Natural killer cell (primary cell): Measurements from ENCODE around the gene LHX3. TPM values are rescaled to one million over a fixed set of nuclear protein-coding genes. Genes with fewer than 3 reads are reported as not detected.

Experiments used
- ATAC-seq, 3 donors: fragments of 150-1000 bp in 2 of 3; fragments of 200-7000 bp in 1 of 3; cut with Tn5 transposase; 1 replicate in 1 of 3; 2 replicates in 2 of 3; pipeline ENCODE4 v1.10.0; 2021; ENCODE audit warnings: mild to moderate bottlenecking in 2 of 3, moderate library complexity in 2 of 3
- DNase-seq, 2 donors: peaks; one replicate each; pipeline versions ENCODE4 v3.0.0 to v3.0.0-alpha.2; 2013 to 2021; ENCODE audit warnings: mixed read lengths in 1 of 2
- H3K27ac ChIP-seq: one replicate; pipeline ENCODE4 v1.5.1; 2013; ENCODE audit warnings: mild to moderate bottlenecking, low read length
- H3K27me3 ChIP-seq: one replicate; pipeline ENCODE4 v1.6.1; 2013; ENCODE audit warnings: low read length; ENCODE audit not compliant: control insufficient read depth, insufficient read depth
- H3K36me3 ChIP-seq: one replicate; pipeline ENCODE4 v1.6.1; 2013; ENCODE audit warnings: low read length; ENCODE audit not compliant: control insufficient read depth, insufficient read depth
- H3K4me1 ChIP-seq: one replicate; pipeline ENCODE4 v1.6.1; 2013; ENCODE audit warnings: low read length; ENCODE audit not compliant: control insufficient read depth, insufficient read depth
- H3K4me3 ChIP-seq: one replicate; pipeline ENCODE4 v1.5.1; 2013; ENCODE audit warnings: low read length
- H3K9me3 ChIP-seq: one replicate; pipeline ENCODE4 v1.6.1; 2013; ENCODE audit warnings: low read length; ENCODE audit not compliant: control insufficient read depth, insufficient read depth
- H3K27ac Mint-ChIP-seq, 2 donors: one replicate each; pipeline ENCODE4 v1.8.0; 2022; ENCODE audit warnings: mild to moderate bottlenecking in 2 of 2, mixed read lengths in 2 of 2, moderate library complexity in 1 of 2
- H3K27me3 Mint-ChIP-seq, 2 donors: one replicate each; pipeline ENCODE4 v1.8.0; 2022; ENCODE audit warnings: low read depth in 2 of 2, mixed read lengths in 2 of 2
- H3K36me3 Mint-ChIP-seq: one replicate; pipeline ENCODE4 v1.8.0; 2022; ENCODE audit warnings: mixed read lengths
- H3K4me1 Mint-ChIP-seq, 2 donors: one replicate each; pipeline ENCODE4 v1.8.0; 2022; ENCODE audit warnings: mixed read lengths in 2 of 2
- H3K4me3 Mint-ChIP-seq: one replicate; pipeline ENCODE4 v1.8.0; 2022; ENCODE audit warnings: mild to moderate bottlenecking, moderate library complexity, mixed read lengths
- H3K9me3 Mint-ChIP-seq, 2 donors: one replicate each; pipeline ENCODE4 v1.8.0; 2022; ENCODE audit warnings: mixed read lengths in 2 of 2
- CTCF ChIP-seq: fragments of 200-600 bp; IDR thresholded peaks from one replicate; pipeline ENCODE4 v1.8.0; 2022; ENCODE audit warnings: antibody characterized with exemption
- WGBS: methylation state at CpG from one replicate; pipeline ENCODE4 v1.1.7; 2013; ENCODE audit warnings: missing lambda C conversion rate; ENCODE audit not compliant: insufficient coverage; 5-methylcytosine and 5-hydroxymethylcytosine counted together
- intact Hi-C: fragments of 100-400 bp; cut with micrococcal nuclease; formaldehyde crosslinking; loops from one replicate; pipeline ENCODE4 v1.14.2; 2022
- total RNA-seq, 4 donors: library from RNA; stranded (reverse); fragments of 120-200 nt in 1 of 4; gene quantifications; one replicate each; pipeline versions ENCODE4 v1.2.3 to v1.2.4, GENCODE V29; 2013 to 2022

LHX3 gene
- total RNA-seq, 3 donors from 2014 or later (not counting 1 experiment from before 2014, with no cell fraction given): 0.38 TPM; not detected in 2

- H3K36me3 ChIP-seq: no peaks in the 10 kb centered on the region
- no peak overlapping the region for H3K4me3 ChIP-seq
- no peaks in the 10 kb centered on the region for H3K36me3 Mint-ChIP-seq
- no peak overlapping the region for H3K4me3 Mint-ChIP-seq
- no peaks in the 10 kb centered on the region for H3K27me3 ChIP-seq
- H3K27me3 Mint-ChIP-seq: peaks cover 0 to 10% of the 10 kb centered on the region in 2 donors
- no peaks in the 10 kb centered on the region for H3K9me3 ChIP-seq
- no peak for ATAC-seq
- no peak overlapping the region for H3K27ac ChIP-seq
- intact Hi-C loops: no loop called here
- H3K9me3 Mint-ChIP-seq: no peaks in the 10 kb centered on the region
- no peak overlapping the region for H3K27ac Mint-ChIP-seq
- DNase-seq: no peak
- no peaks in the 10 kb centered on the region for H3K4me1 ChIP-seq
- 87% methylated on average over 18 of the region's 18 CpGs for WGBS
- H3K4me1 Mint-ChIP-seq: no peaks in the 10 kb centered on the region
- TF ChIP-seq CTCF: no peak
These were observed 22.0 kb downstream of the LHX3 start for GRCh38 chr9:136182850-136183422.

GRCh38 chr9:136182420-136182787 is 22.5 kb downstream of the LHX3 start:
- H3K36me3 ChIP-seq: no peaks in the 10 kb centered on the region
- H3K27ac Mint-ChIP-seq: no peak overlapping the region
- intact Hi-C loops: no loop called here
- H3K4me3 Mint-ChIP-seq: no peak overlapping the region
- H3K4me1 Mint-ChIP-seq: no peaks in the 10 kb centered on the region
- 92% methylated on average over 13 of the region's 14 CpGs for WGBS
- ATAC-seq (no peak), DNase-seq (no peak)
- TF ChIP-seq CTCF: no peak
- H3K4me1 ChIP-seq: no peaks in the 10 kb centered on the region
- H3K9me3 Mint-ChIP-seq: no peaks in the 10 kb centered on the region
- H3K36me3 Mint-ChIP-seq: no peaks in the 10 kb centered on the region
- H3K27ac ChIP-seq: no peak overlapping the region
- H3K27me3 ChIP-seq: no peaks in the 10 kb centered on the region
- H3K4me3 ChIP-seq: no peak overlapping the region
- no peaks in the 10 kb centered on the region for H3K9me3 ChIP-seq
- H3K27me3 Mint-ChIP-seq: peaks cover 0 to 10% of the 10 kb centered on the region in 2 donors

GRCh38 chr9:136181784-136182419 is 23.0 kb downstream of the LHX3 start:
- no peaks in the 10 kb centered on the region for H3K36me3 Mint-ChIP-seq
- 68% methylated on average over 8 of the region's 8 CpGs for WGBS
- Histone ChIP-seq H3K36me3 (no peaks in the 10 kb centered on the region), H3K27ac (no peak overlapping the region), H3K9me3 (no peaks in the 10 kb centered on the region), H3K4me3 (no peak overlapping the region), H3K27me3 (no peaks in the 10 kb centered on the region), H3K4me1 (no peaks in the 10 kb centered on the region)
- peaks cover 0 to 10% of the 10 kb centered on the region in 2 donors for H3K27me3 Mint-ChIP-seq
- H3K27ac Mint-ChIP-seq: no peak overlapping the region
- no peak for ATAC-seq
- DNase-seq: no peak
- no peaks in the 10 kb centered on the region for H3K4me1 Mint-ChIP-seq
- intact Hi-C loops: no loop called here
- no peak for TF ChIP-seq CTCF
- H3K9me3 Mint-ChIP-seq: no peaks in the 10 kb centered on the region
- H3K4me3 Mint-ChIP-seq: no peak overlapping the region

- no peak for TF ChIP-seq CTCF
- no peak overlapping the region for H3K4me3 Mint-ChIP-seq
- H3K4me3 ChIP-seq: no peak overlapping the region
- H3K27me3 Mint-ChIP-seq: peaks cover 0 to 6% of the 10 kb centered on the region in 2 donors
- no peaks in the 10 kb centered on the region for H3K4me1 ChIP-seq
- no peaks in the 10 kb centered on the region for H3K36me3 ChIP-seq
- no peaks in the 10 kb centered on the region for H3K4me1 Mint-ChIP-seq
- H3K27me3 ChIP-seq: no peaks in the 10 kb centered on the region
- ATAC-seq (no peak), DNase-seq (no peak)
- no peaks in the 10 kb centered on the region for H3K36me3 Mint-ChIP-seq
- H3K9me3 ChIP-seq: no peaks in the 10 kb centered on the region
- no peak overlapping the region for H3K27ac Mint-ChIP-seq
- intact Hi-C loops: no loop called here
- H3K9me3 Mint-ChIP-seq: no peaks in the 10 kb centered on the region
- no peak overlapping the region for H3K27ac ChIP-seq
- WGBS: 78% methylated on average over 11 of the region's 11 CpGs
These were observed 24.3 kb downstream of the LHX3 start for GRCh38 chr9:136180586-136180985.
